ENCODE results near the gene CACNA1C.

The CACNA1C gene

GRCh38 chr12:2636741-2637340 is 584.1 kb downstream of the CACNA1C start:
- peak; percentile 17 for DNase-seq

- no peak for DNase-seq
Observed at GRCh38 chr12:2637371-2637770, 584.6 kb downstream of the CACNA1C start.

- no peak for DNase-seq
Observed at GRCh38 chr12:2638273-2639019, 585.7 kb downstream of the CACNA1C start.

DNA sequence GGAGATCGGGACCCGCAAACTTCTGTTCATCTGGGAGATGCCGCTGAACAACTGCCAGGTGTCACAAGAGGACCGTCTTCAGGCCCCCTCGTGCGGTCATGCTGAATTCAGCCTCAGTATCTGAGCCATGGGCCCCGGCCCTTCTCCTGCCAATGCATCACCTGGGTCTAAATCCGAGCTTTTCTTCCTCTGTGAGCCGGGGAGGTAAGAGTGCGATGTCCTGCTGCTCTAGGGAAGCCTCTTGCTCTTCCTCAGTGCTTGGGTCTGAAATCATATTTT is 586.2 kb downstream of the CACNA1C start:
- no peak for DNase-seq

DNA sequence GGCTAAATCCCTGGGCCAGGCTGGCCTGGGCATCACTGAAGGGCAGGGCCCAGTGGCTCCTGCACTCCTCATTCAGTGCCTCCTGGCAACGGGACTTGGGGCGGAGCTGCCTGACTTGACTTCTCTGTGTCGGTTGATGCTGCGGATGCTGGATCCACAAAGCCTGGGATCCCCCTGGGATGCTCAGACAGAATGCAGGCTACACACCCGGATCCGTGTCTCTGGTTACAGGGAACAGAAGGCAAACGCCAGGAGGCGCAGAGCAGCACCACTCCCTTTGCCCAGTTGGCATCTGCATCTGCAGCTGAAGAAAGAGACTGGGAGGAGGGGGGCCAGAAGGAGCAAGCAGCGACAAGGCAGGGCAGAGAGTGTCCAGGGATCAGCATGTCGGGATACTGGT is 587.5 kb downstream of the CACNA1C start:
- no peak for DNase-seq

GRCh38 chr12:2640709-2641108 is 587.9 kb downstream of the CACNA1C start:
- DNase-seq = peak; percentile 96

GRCh38 chr12:2641207-2641606 is 588.4 kb downstream of the CACNA1C start:
- peak; percentile 40 for DNase-seq

GRCh38 chr12:2641761-2642160 is 589.0 kb downstream of the CACNA1C start:
- DNase-seq = no peak

DNA sequence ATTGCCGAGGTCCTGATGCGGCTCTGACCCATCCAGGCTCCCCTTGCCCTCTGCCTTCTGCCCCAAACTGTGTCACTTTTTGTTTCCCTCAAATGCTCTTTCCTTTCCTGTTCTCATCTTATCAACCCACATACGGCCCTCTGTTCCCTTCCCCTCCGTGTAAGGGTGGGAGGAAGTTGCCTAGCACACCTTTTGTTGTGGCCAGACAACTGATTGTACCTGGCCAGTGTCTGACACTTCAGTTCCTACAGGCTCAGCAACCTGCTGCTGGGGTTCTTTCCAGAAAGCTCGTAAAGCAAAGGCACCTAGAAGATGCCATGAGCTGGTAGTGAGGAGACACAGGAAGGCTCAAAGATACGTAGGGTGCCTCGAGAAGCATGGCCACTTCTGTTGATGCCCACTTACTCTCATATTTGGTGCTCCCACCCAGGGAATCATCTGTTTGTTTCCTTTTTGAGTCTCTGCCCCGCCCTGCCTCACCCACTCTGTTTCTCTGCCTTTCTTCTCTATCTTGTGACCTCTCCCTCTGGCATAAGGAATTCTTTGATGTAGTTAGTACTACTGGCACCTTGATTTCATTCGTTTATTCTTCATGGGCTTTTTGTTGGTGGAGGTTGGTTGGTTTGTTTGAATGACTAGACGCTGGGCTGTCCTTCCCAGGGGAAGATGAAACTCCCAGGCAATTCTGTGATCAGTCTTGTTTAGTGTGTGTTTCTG is 589.5 kb downstream of the CACNA1C start:
- DNase-seq = no peak

- DNase-seq = no peak
Observed at GRCh38 chr12:2642896-2643425, 590.2 kb downstream of the CACNA1C start.

DNA sequence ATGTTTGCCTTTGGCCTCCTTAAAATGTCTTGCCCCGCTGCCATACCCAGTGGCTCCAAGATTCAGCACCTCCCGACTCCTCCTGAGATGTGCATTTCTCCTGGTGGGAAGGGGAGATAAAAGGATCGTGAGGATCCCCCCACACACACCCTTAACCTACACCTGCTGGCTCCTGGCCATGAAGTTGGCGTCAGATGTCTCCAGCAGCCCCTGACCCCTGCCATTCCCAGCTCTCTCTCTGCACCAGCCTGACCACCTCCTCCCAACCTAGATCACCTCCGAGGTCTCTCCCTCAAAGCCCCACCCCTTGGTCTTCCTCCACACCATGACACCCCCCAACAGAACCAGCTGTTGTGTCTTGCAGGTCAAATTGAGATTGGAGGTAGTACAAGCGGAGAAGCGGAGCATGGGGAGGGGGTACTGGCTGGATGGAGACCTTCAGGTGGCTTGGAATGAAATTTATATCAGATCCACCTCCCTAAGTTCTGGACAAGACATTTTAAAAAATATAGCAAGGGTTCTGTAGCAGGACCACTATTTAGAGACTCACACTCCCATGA is 590.9 kb downstream of the CACNA1C start:
- no peak for DNase-seq

GRCh38 chr12:2644683-2645405 is 592.1 kb downstream of the CACNA1C start:
- DNase-seq = no peak

- DNase-seq = no peak
Observed at GRCh38 chr12:2645460-2645859, 592.7 kb downstream of the CACNA1C start.

DNA sequence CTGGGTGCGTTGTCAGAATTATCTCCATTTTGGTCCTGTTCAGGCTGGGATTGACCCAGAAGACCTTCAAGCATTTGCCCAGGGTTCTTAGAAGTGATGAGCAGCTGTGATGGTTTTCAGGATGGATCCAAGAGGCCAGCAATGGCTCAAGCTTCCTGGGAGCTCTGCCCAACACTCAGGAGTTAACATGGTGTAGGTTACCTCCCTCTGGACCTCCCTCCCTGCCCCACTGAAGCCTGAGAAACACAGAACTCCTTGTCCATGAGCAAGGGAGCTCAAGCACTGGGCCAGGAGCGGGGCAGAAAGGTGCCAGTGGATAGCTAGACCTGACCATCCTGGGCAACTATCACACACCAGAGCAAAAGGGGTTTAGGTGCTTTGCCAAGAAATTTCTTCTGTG is 593.6 kb downstream of the CACNA1C start:
- no peak for DNase-seq

- no peak for DNase-seq
Observed at GRCh38 chr12:2647186-2647585, 594.4 kb downstream of the CACNA1C start.

DNA sequence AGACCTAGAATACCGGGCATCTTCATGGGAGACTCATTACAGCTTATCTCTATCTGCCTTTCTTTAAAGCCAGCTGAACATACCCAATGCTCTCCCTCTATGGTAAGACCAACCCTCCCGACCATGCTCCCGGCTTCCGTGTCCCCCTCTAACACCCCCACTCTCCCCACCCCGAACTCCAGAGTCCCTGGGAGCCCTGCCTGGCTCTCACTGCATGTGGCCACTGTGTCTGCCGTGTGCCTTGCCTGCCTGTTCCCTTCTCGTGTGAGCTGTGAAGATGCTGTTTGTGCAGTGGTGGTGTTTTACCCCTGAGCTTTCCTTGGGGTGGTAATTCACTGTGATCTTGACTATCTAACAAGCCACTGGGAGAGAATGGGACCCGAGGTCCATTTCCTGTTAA is 595.6 kb downstream of the CACNA1C start:
- no peak for DNase-seq

DNA sequence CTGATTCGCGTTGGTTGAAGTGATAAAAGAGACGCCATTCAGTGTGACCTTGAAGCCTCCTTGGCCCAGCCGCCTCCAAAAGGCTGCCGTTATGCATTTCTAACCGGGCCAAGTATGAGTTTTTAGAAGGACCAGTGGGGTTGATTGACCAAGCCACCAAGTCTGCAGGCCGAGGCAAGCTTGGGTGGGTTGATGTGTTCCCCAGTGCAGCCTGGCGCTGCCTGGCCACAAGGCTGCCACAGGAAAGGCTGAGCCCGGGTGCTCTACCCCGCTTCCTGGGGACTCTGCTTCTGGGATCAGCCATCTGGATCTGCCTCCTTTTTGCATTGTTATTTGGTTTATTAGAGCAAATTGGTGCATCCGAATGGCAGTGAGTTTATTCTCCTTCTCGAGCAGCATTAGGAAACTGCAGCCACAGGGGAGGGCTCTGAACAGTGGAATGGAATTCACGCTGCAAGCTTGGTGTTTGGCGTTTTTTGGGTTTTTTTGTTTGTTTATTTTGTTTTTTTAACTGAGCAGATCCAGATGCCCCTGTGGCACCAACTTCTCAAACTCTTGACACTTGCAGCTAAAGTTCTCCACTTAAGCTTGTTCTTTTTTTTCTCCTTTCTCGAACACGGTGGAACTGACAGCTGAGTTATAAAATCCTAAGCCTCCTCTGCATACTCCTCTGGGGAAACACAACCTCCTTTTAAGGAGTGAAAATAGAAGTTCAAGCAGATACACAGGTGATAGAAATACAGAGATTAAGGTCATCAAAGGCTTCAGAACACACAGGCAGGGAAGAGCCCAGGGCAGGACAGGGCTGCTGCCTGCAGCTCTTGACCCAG is 596.6 kb downstream of the CACNA1C start:
- DNase-seq = peak; percentile 4

GRCh38 chr12:2650261-2651067 is 597.7 kb downstream of the CACNA1C start:
- DNase-seq = no peak

- DNase-seq = no peak
Observed at GRCh38 chr12:2651068-2651965, 598.5 kb downstream of the CACNA1C start.

GRCh38 chr12:2652011-2652400 is 599.2 kb downstream of the CACNA1C start:
- DNase-seq = no peak
